ENCODE measurements around the gene RGL1.

RGL1 gene

DNA sequence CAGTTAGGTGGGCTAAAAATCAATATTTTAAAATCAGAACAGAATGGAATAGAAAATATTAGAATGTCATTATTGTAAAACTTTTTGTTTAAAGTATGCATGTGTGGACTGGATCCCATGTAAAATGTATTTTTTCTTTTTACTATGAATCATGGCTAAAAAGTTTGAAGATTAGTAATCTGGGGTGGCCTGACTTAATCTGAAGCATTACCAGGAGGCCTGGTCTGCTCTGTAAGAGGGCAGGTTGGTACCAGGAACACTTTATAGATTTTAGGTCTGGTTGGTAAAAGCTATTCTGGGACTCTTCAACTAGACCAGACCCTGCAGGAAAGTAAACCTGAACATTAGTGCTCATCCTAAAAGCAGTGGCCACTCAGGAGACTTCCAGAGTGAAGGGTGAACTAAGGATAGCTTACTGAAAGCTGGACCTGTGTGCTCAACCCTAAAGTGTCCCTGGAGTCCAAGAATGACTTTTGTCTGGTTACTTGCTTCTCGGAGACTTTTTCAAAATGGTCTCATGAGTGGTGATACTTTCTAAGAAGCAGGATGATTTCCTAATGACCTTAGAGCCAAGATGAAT is 16.5 kb downstream of the RGL1 start:
- FAIRE-seq, result no peak
- DNase-seq (ENCODE audit: insufficient read length, low spot score), result no peak
- TF ChIP-seq, protein P1, sequence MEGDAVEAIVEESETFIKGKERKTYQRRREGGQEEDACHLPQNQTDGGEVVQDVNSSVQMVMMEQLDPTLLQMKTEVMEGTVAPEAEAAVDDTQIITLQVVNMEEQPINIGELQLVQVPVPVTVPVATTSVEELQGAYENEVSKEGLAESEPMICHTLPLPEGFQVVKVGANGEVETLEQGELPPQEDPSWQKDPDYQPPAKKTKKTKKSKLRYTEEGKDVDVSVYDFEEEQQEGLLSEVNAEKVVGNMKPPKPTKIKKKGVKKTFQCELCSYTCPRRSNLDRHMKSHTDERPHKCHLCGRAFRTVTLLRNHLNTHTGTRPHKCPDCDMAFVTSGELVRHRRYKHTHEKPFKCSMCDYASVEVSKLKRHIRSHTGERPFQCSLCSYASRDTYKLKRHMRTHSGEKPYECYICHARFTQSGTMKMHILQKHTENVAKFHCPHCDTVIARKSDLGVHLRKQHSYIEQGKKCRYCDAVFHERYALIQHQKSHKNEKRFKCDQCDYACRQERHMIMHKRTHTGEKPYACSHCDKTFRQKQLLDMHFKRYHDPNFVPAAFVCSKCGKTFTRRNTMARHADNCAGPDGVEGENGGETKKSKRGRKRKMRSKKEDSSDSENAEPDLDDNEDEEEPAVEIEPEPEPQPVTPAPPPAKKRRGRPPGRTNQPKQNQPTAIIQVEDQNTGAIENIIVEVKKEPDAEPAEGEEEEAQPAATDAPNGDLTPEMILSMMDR (IDR thresholded peaks at IDR 0.05; ENCODE audit: insufficient read depth, missing control alignments), result no peak

DNA sequence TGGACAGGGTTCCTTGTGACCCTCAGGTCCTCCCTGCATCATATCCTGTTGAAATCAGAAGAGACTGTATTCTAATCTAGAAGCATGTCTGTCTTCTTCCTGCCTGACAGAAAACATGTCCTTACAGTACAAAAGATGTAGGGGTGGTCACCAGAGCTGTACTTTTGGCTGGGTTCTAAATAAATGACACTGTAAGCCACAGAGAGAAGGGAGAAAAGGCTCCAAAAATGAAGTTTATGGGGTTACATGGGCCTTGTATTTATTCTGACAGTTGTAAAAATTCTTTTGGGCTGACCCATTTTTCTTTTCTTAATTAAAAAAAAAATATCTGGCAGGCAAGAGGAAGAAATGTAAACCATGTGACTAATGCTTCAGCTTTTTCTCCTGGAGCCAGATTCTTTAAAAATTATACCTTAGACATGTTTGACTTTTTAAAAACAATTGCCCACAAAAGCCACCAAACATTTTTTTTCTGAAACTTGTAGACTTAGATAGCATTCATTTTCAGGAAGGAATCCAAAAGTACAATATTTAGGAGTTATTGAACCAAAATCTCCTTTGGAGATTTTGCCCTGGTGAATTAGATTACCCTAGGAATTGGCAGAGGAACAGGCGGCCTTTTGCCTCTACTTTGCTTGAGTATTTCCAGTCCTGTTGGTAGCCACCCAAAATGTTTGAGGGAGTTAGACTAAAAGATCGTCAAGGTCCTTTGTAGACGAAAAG is 17.1 kb downstream of the RGL1 start:
- no peak for DNase-seq (ENCODE audit: insufficient read length, low spot score)
- no peak for FAIRE-seq
- TF ChIP-seq, protein P1 (IDR thresholded peaks at IDR 0.05; ENCODE audit: insufficient read depth, missing control alignments), result no peak

DNA sequence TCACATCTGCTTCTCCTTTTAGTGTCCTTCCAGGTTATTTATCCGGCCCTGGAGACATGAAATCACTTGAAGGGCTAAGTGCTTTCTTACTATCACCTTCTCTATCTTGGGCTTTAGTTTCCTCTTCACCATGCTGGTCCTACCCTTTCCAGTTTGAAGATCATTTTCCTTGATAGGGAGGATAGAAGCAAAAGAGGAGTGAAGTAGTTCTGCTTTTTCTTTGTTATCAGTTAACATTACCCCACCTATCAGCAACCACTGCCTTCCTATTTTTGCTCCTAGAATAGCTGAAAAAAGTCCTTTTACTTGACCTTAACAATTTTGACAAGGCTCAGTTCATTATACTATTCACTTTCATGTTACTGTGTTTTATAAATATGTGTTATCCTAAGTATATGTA is 19.4 kb downstream of the RGL1 start:
- FAIRE-seq (no peak), DNase-seq (ENCODE audit: insufficient read length, low spot score) (no peak)
- TF ChIP-seq, protein P1 (IDR thresholded peaks at IDR 0.05; ENCODE audit: insufficient read depth, missing control alignments), result no peak

DNA sequence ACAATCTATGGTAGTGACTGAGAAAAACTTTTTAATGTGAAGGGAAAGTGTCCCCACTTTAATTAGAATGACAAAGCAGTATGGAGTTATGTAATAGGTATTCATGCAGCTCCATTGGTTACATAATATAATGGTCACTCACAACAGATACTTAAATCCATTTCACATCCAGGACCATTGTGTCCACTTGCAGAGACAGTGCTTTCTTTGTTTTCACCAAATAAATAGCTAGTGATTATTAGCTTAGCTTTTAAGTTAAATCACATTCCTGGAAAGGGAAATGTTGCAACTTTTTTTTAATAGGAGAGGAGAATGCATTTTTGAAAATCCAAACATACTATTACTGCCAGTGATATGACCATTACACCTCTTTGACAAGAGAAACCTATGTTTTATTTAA is 22.9 kb downstream of the RGL1 start:
- no peak for DNase-seq (ENCODE audit: insufficient read length, low spot score)
- TF ChIP-seq, protein P1 (IDR thresholded peaks at IDR 0.05; ENCODE audit: insufficient read depth, missing control alignments), result no peak
- FAIRE-seq, result no peak

DNA sequence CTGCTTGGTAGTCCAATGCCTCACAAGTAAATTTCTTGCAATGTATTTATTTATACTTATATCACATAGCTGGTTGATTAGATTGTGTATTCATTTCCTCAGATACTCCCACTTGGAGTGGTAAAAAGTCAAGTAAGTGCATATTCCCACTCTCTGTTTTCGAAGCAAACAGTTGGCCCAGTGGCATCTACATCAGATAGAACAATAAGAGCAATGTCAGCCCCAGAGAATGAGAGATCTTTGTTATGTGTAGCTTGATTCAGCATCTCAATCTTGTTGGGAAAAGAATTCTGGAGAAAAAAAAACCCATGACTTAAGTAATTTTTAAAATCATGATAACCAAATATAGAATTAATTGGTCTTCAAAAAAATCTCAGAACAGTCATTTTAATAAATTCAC is 25.5 kb downstream of the RGL1 start:
- TF ChIP-seq, protein P1 (IDR thresholded peaks at IDR 0.05; ENCODE audit: insufficient read depth, missing control alignments), result no peak
- no peak for FAIRE-seq
- DNase-seq (ENCODE audit: insufficient read length, low spot score), result no peak

DNA sequence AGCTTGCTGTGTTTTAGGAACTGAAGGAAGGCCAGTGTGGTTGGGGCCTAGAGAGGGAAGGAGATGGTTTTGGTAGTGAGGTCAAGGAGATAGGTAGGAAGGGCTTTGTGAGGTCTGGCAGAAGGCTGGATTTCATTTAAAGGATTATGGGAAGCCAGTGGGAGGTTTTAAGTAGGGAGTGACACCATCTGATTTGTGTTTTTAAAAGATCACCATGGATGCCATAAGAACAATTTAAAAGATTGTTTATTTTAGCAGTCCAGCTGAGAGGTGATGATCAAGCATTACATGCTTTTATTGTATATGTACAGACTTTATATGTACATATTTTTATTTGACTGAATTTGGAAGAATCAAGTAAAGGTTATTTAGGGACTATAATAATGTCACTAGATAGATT is 26.4 kb downstream of the RGL1 start:
- no peak for DNase-seq (ENCODE audit: insufficient read length, low spot score)
- TF ChIP-seq, protein P1 (IDR thresholded peaks at IDR 0.05; ENCODE audit: insufficient read depth, missing control alignments), result no peak
- FAIRE-seq, result peak; percentile 83

DNA sequence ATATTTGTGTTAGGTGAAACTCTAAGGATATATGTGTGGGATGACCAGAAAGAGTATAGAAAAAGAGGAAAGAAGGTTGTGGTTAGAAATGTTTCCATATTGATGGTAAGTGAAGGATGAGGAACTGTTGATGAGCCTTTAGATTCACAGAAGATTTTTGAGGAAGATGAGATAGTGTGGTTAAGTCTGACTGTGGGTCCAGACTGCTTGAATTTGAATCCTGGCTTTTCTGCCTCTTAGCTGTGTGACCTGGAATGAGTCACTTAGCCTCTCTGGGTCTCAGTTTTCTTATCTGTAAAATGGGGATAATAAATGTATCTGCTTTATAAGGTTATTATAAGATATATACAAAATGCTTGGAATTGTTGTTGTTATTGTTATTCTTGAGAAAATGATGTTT is 27.5 kb downstream of the RGL1 start:
- DNase-seq (ENCODE audit: insufficient read length, low spot score), result no peak
- TF ChIP-seq, protein P1 (IDR thresholded peaks at IDR 0.05; ENCODE audit: insufficient read depth, missing control alignments), result no peak
- FAIRE-seq, result peak; percentile 84
